Measurements from ENCODE around the gene RFTN1.

The RFTN1 gene

DNA sequence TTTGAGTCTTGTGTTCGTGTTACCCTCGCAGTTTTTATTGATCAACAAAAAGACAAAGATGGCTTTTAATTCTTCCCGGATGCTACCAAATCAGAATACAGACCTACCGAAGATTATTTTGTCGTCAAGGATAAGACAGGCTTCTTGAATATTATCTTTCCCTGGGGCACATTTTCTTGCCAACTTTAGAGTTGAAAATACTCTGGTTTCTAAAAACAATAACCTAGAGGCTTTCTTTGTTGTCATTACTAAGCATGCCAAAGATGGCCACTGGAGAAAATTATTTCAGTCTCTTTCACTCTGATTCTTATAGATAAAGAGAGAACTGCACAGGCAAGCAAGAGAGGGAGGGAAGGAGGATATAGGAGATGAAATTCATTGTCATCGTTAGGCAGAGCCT lies 214.6 kb downstream of the RFTN1 start:
- no peak for FAIRE-seq

DNA sequence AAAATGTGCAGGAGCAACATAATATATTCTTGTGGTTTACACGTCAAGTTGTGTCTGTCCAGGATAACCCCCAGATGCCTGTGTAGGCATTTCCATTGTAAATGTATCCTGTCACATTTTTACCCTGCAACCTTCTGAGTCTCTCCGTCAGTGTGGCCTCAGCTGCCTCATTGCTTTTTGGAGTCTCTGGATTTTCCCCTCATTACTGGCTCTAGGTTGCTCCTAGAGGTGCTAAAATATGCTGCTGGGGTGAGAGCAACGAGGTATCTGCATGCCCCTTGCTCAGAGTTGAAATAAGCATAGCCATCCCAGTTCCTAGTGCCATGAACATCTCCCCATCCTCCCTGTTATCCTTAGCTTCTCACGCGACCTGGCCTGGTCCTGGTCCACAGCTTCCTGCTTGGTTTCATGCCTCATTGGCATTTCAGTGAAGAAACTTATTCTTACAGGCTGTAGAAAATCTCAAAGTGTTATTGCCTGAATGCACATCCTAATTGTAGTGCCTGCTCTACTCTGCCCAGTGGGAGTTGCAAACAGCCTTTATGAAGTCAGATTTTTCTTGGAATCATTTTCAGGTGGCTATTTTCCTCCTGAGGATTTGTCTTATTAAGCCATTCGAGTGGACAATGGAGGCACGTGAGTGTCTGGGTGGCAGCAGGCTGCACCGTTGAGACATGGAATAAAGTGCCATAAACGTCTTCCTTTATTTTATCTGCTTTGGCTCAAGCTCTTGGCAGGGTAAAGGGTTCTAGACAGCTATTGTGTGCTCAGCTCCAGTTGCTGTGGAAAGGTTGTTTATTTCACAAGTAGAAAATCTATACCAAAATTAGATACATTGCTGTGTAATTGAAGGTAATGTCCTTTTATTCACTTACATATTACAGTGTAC lies 215.3 kb downstream of the RFTN1 start:
- FAIRE-seq: no peak

DNA sequence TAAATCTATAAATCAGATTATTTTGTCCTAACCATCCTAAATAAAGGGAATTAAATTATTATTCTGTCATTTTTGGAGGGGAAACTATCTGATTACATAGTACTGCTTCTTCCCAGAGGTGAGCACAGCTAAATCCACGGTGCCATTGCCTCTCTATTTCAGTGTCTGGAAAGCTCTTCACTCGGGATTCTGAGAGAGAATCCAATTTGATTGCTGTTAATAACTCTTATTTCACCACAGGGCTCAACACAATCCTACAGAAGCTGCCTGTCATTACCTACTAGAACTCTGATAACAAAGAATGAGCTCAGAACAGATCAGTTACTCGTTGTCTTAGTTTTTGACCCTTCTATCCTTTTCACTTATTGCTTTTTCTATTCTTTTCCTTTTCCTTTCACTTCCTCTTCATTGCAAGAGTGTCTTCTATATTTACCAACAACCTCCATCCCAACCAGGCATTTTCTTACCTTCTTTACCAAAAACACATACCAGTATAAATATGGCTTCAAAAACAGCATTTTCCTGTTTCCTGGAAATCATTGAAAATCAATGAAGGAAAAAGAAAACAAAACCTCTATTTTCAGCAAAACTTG lies 218.1 kb downstream of the RFTN1 start:
- no peak for FAIRE-seq

DNA sequence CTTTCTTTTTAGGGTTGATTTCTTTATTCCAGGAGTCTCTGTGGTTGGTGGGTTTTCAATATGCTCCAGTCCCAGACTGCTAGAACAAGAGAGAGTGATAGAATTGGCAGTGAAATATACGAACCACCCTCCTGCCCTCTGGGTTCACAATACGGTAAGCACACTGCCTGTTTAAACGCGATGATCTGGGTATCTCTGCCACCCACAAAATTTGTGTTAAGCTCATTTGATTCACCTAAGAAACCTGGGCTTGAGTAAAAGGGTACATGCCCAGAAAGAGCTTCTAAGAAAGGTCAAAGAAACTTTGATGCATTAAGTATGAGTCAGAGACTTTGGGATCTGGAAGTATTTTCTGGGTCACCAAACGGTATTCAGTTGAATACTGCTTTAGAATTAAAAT lies 218.7 kb downstream of the RFTN1 start:
- no peak for FAIRE-seq

DNA sequence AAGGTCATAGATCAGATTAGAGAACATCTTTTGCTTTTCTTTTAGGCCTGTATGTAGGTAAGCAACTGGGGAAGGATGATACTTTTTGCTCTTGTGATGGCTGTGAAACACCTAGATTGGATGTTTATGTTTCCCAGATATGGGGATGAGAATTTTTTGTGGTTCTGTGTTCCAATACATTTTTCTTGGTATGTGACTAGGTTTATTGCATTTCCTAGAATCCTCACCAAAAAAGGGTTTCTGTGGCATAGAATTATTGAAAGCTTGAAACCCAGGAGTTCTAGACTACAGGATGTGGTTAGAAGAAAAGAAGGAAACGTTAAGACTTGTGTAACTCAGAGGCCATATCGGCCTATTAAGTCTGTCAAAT lies 222.7 kb downstream of the RFTN1 start:
- no peak for FAIRE-seq

DNA sequence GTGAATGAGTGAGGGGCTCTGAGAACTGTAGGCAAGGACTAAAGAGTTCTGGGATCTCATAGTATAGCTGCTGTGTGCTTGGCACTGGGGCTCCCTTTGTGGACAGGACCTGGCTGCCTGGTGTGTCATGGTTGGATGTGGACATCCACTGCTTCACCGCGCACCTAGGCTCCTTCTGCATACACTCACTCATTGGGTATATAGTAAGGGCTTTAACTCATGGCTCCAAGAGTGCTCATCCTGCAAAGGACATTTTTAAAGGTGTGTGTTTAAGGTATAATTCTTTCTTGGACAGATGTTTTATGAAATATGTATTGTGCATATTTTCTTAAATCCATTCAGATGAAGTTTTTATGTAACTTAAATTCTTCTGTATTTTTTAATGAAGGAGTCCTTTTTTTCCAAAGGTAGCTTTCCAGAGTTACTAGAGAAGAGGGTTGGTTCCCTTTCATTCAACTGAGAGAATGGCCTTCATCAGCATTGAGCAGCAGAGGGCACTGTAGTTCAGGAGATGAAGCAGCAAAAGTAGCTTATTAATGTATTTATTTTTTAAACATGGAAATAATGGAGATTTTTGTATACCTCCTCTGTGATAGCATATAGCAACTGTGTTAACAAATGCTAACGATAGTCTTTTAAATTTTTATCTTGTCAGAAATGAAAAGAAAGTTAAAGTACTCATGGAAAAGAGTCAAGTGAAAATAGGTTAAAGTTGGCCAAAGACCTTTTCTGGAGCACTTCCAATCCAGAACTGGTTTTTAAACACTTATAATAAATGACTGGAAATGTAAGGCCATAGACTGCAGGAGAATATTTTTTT lies 223.3 kb downstream of the RFTN1 start:
- FAIRE-seq: peak; percentile 81

DNA sequence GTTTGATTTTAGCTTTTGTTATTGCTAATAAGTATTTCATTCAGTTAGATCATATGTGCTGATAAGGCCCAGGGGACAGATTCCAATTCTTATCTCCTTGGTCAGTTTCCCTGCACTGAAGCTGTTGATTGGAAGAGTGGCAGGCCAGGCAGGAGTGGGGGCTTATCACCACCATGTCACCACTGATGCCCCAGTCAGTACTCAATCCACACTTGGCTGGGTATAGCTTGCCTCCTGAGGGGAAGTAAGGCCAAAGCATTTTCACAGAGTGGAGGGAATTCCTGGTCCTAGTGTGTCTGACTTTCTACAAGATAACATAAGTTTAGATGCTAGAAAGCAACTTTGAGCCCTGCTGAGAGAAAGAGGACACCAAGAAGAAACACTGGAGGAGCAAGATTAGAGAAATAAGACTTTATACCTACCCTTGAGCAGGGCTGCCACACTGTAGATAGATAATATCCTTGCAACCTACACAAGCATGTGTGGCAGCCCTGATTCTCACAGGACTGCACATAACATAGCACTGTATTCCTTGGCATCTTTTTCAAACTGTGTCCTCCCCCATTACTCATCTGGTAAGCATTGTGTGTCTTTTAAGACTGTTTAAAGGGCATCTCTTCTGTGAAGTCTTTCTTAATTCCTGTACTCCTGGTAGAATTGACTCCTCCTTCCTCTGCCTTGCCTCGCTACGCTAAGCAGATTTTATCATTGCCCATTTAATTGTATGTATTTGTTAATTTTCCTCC lies 224.2 kb downstream of the RFTN1 start:
- FAIRE-seq: no peak

DNA sequence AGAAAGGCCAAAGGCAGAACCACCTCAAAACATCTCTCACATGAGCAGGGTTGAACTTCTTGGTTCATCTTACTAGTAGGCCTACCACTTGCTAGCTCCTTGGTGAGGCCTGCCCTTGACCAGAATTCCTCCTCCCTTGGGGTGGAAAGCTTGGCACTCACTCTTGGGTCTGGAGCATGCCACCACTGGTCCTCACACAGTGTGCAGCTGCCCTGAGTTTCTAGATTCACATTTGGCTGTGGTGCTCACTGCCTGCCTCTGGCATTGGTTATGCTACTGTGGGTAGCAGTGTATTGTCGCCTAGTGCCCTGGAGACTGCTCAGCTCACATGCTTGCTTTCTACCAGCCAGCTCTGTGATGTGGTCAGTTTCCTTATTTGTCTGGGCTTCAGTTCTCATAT lies 224.8 kb downstream of the RFTN1 start:
- FAIRE-seq: no peak

DNA sequence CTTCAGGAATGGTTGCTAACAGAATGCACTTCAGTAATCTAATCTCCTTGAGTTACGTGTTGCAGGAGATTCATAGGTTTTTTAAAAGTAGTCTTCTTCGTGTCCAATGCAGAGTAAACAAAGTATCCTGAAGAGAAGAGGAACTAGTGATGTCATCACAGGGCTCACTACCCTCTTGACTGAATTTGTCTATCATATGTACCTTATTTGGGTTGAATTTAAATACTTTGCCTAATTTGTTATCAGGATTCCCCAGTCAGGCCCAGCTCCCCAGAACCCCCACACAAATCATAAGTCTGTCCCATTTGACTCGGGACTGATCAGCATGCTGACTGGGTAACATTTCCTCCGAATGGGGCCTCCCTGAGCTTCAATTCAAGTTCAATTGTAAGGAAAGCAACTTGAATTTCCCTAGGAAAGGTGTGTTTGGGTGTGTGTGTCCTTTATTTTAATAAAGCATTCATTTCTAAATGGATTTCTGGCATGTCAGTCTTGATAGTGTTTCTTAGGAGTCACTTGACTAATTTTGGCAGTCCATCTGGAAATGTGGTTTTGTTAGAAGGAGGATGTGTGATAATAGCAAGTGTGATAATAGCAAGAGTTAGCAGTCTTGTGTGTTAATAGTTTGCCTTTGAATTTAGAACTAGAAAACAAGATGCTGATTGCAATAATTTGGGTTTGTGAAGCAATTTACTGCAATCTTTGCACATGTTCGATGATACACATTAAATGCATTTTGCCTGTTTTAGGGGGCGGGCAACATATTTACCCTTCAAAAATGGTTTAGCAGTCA lies 226.6 kb downstream of the RFTN1 start:
- no peak for FAIRE-seq

DNA sequence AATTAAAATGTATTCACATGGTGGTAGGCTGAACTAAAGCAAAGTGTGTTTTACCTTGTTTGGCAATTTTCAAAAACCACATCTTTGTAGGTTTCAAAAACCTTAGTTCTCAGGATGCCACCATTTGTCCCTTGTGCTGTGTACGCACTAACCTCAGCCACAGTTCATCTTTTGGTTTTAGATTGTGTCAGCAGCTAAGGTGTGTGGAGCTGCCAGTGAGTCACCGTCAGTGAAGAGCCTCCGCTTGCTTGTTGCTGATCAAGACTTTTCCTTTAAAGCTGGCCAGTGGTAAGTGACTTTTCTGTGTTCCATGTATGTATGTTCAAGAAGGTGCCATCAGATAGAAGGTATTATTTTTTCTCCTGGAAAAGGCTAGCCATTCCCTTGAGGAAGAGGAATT lies 227.3 kb downstream of the RFTN1 start:
- FAIRE-seq: no peak

DNA sequence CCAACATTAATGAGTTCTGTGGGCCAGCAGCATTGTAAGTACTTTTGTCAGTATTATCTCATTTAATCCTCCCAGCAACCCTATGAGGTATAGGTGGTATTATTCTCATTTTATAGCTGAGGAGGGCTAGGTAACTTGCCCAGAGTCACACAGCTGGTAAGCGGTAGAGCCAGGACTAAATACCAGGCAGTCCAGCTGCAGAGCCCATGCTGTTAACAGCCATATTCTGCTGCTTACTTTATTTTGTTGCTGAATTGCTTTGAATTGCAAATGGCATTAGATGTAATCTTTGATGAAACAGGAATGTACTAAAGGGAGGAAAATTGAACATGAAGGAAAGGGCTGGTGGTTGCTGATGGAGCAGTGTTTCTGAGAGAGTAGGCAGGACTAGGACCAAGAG lies 228.9 kb downstream of the RFTN1 start:
- no peak for FAIRE-seq

DNA sequence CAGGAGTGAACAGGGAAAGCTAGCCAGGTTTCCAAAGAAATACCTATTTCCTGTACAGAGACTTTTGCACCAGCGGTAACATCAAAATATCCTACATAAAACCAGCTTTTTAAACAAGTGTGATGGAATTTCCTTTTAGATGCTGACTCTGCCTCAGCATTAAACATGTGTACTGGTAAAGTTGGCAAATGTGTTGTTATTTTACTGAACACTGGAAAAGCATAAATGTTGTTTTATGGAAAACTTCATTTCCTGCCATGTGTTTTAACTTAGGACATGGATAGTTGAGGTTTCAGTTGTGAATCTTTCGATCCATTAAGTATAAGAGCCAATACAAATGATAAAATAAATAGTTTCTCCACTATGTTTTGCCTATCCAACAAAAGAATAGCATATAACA lies 232.8 kb downstream of the RFTN1 start:
- no peak for FAIRE-seq

DNA sequence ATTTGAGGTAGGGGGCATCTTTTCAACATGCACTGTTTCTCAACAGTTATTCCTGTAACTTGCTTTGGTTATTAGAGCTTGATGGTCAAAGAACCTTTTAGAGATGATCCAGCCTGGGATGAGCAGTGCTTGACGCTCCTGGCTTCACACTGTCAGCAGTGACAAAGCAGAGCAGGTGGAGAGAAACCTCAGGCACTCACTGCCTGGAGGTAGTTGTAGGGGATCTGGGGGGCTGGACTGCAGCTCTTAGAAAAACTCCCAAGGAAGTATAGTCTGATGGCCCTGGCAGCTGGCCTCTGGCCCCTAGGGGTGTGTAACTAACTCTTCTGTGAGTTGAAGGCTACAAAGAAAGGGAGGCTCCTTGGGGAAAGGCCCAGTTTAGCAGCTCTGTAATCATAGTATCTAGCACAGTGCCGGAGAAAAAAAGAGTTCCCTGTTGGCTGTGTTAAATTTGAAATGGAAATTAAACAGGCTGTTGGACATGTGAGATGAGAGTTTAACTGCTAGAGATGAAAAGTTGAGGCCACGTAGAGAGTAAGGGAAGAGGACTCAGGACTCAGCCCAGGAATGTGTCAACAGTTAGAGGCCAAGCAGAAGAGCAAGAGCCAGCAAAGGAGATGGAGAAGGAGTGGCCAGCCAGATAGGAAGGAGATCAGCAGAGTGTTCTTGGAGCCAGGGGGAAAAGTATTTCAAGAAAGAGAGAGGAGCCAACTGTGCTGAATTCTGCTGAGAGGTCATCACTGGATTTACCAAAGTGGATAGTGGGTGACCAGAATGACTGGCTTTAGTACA lies 234.3 kb downstream of the RFTN1 start:
- no peak for FAIRE-seq

DNA sequence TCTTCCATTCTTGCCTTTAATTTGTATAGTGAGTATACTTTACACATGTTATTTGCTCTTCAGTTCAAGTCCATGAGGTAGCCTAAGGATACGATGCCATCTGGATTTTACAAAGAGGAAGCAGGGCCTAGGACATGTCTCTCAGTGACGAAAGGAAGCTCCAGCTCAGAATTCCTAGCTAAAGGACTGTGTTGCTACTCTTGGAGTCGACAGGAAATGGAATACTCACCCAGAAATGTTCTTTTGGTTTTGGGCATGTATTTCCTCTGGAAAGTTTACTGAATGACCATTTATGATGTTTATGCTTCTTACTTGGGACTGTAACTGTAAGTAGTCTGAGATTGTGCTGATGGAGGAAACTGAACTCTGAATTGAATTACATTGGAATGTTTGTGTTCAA lies 236.0 kb downstream of the RFTN1 start:
- no peak for FAIRE-seq

DNA sequence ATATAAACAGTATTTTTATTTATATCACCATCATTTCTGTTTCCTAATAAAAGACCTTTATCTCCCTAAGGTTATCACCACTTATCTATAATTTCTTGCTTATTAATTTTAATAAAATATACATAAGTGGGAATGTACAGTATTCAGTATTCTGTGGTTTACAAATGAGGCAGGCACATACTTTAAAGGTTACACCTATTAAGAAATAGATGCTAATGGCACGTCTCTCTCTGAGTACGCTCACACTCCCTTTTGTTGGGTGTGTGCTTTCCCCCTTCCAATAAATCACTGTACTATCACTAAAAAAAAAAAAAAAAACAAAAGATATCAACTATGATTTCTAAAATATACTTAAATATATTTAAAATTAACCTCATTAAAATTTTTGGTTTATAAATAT lies 239.6 kb downstream of the RFTN1 start:
- no peak for FAIRE-seq

DNA sequence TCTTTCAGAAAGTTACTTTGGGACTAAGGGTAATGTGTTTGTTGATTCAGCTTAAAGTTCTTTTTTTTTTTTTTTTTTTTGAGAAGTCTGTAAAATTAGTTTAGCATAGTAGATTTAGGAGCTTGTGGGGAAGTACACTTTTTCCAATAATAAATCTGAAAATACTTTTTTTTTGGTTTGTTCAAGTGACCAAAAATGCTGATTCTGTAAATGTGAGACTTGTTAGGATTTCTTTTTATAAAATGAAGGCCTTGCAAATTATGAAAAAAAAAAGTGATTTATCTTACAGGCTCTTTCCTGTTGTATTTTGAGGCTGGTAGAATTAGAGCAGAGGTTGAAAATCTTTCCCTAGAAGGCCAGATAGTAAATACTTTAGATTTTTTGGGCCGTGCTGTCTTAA lies 240.9 kb downstream of the RFTN1 start:
- no peak for FAIRE-seq

DNA sequence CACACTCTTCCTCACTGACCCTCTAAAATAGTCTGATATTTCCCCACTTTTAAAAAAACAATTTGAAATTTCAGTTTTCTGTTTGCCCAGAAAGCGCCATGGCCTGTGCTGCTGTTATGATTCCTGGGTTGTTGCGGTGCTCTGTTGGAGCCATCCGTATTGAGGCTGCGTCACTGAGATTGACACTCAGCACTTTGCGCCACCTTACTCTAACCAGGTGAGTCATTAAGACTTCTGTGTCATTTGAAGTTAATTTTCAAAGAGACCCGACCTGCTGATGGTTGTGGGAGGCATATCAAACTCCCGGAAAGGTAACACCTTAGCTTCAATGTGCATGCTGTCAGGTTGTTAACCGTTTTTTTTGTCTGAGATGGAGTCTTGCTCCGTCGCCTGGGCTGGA lies 242.6 kb downstream of the RFTN1 start:
- no peak for FAIRE-seq

DNA sequence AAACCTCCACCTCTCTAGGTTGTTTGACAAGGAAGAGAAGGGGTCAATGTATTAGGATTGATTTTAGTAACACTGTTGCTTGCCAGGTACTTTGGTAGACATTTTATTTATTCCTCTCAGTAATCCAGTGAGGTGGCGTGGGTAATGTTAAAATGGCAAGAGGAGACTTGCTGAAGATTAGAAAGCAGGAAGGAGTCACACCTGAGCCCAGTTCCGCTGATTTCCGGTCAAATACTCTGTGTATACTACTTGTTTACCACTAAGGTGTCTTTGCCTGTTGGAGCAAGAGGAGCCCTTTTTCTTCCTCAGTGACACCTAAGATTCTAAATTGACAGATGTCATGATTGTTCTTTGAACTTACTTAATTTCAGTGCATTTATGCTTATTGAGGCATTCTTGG lies 246.8 kb downstream of the RFTN1 start:
- no peak for FAIRE-seq

Data from endometrium (tissue), 2 donors.